MM.1S (cell line): Measurements from ENCODE around the gene RBBP8.

Experiments
- DNase-seq: peaks from one replicate; pipeline ENCODE4 v3.0.0-alpha.2; 2015
- H2AFZ ChIP-seq: fragments of 300-600 bp; sonication (generic); 2 replicates; pipeline ENCODE4 v1.6.0; 2016; ENCODE audit warnings: antibody characterized with exemption, low read length
- H3F3A ChIP-seq: fragments of 300-600 bp; sonication (generic); 2 replicates; pipeline ENCODE4 v1.6.1; 2016; ENCODE audit warnings: mild to moderate bottlenecking, antibody characterized with exemption, low read length, moderate library complexity, mixed read lengths; ENCODE audit not compliant: insufficient read depth
- H3K27ac ChIP-seq: fragments of 300-600 bp; sonication (generic); 2 replicates; pipeline ENCODE4 v1.5.1; 2016; ENCODE audit warnings: mild to moderate bottlenecking, low read length
- H3K27me3 ChIP-seq: fragments of 300-600 bp; sonication (generic); replicated peaks from 2 replicates; pipeline ENCODE4 v1.6.0; 2016; ENCODE audit warnings: low read length; ENCODE audit not compliant: insufficient read depth
- H3K36me3 ChIP-seq: fragments of 300-600 bp; sonication (generic); replicated peaks from 2 replicates; pipeline ENCODE4 v1.6.1; 2016; ENCODE audit warnings: mild to moderate bottlenecking, low read length, mixed read lengths; ENCODE audit not compliant: insufficient read depth
- H3K4me1 ChIP-seq: fragments of 300-600 bp; sonication (generic); 2 replicates; pipeline ENCODE4 v1.6.1; 2016; ENCODE audit warnings: low read length, mixed read lengths
- H3K4me2 ChIP-seq: fragments of 300-600 bp; sonication (generic); 2 replicates; pipeline ENCODE4 v1.6.0; 2016; ENCODE audit warnings: low read depth, low read length
- H3K4me3 ChIP-seq: fragments of 300-600 bp; sonication (generic); 2 replicates; pipeline ENCODE4 v1.5.1; 2016; ENCODE audit warnings: low read length, mixed read lengths
- H3K79me2 ChIP-seq: fragments of 300-600 bp; sonication (generic); 2 replicates; pipeline ENCODE4 v1.6.1; 2016; ENCODE audit warnings: mixed run types, low read length, mixed read lengths
- H3K9ac ChIP-seq: fragments of 300-600 bp; sonication (generic); 2 replicates; pipeline ENCODE4 v1.6.1; 2016; ENCODE audit warnings: low read length, mixed read lengths
- H3K9me2 ChIP-seq: fragments of 300-600 bp; sonication (generic); replicated peaks from 2 replicates; pipeline ENCODE4 v1.6.1; 2016; ENCODE audit warnings: mild to moderate bottlenecking, low read length, mixed read lengths; ENCODE audit not compliant: insufficient read depth
- H3K9me3 ChIP-seq: fragments of 300-600 bp; sonication (generic); replicated peaks from 2 replicates; pipeline ENCODE4 v1.6.1; 2016; ENCODE audit warnings: mild to moderate bottlenecking, low read length, mixed read lengths; ENCODE audit not compliant: insufficient read depth
- H4K20me1 ChIP-seq: fragments of 300-600 bp; sonication (generic); 2 replicates; pipeline ENCODE4 v1.6.1; 2016; ENCODE audit warnings: mild to moderate bottlenecking, low read length, moderate library complexity, mixed read lengths; ENCODE audit not compliant: insufficient read depth
- EZH2 ChIP-seq: fragments of 300-600 bp; sonication (generic); optimal IDR thresholded peaks from 2 replicates; pipeline ENCODE3; 2017; ENCODE audit warnings: low read depth, mild to moderate bottlenecking, antibody characterized with exemption, low read length, mixed read lengths
- EZH2phosphoT487 ChIP-seq: fragments of 300-600 bp; sonication (generic); IDR thresholded peaks from 2 replicates; pipeline ENCODE4 v1.6.1; 2018; ENCODE audit warnings: antibody characterized with exemption, low read length
- TF ChIP-seq, protein P1 (sequence below): fragments of 300-600 bp; sonication (generic); IDR thresholded peaks from 2 replicates; pipeline ENCODE4 v1.5.1; 2016; ENCODE audit warnings: antibody characterized with exemption, low read length, mixed read lengths

The RBBP8 gene

GRCh38 chr18:22915337-22915736 is 17.8 kb upstream of the RBBP8 start:
- Histone ChIP-seq H3K4me3 (no peak overlapping the region), H3K36me3 (no peaks in the 10 kb centered on the region), H3K27me3 (no peaks in the 10 kb centered on the region), H3K9me2 (no peaks in the 10 kb centered on the region), H3K9me3 (no peaks in the 10 kb centered on the region), H3K4me2 (no peak overlapping the region), H3F3A (no peaks in the 10 kb centered on the region), H3K79me2 (no peaks in the 10 kb centered on the region), H3K9ac (no peak overlapping the region), H4K20me1 (no peaks in the 10 kb centered on the region), H3K4me1 (no peaks in the 10 kb centered on the region), H2AFZ (no peak overlapping the region), H3K27ac (no peak overlapping the region)
- no peak for DNase-seq
- no peak for TF ChIP-seq EZH2phosphoT487
- TF ChIP-seq EZH2 = no peak
- TF ChIP-seq, protein P1, sequence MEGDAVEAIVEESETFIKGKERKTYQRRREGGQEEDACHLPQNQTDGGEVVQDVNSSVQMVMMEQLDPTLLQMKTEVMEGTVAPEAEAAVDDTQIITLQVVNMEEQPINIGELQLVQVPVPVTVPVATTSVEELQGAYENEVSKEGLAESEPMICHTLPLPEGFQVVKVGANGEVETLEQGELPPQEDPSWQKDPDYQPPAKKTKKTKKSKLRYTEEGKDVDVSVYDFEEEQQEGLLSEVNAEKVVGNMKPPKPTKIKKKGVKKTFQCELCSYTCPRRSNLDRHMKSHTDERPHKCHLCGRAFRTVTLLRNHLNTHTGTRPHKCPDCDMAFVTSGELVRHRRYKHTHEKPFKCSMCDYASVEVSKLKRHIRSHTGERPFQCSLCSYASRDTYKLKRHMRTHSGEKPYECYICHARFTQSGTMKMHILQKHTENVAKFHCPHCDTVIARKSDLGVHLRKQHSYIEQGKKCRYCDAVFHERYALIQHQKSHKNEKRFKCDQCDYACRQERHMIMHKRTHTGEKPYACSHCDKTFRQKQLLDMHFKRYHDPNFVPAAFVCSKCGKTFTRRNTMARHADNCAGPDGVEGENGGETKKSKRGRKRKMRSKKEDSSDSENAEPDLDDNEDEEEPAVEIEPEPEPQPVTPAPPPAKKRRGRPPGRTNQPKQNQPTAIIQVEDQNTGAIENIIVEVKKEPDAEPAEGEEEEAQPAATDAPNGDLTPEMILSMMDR = no peak

DNA sequence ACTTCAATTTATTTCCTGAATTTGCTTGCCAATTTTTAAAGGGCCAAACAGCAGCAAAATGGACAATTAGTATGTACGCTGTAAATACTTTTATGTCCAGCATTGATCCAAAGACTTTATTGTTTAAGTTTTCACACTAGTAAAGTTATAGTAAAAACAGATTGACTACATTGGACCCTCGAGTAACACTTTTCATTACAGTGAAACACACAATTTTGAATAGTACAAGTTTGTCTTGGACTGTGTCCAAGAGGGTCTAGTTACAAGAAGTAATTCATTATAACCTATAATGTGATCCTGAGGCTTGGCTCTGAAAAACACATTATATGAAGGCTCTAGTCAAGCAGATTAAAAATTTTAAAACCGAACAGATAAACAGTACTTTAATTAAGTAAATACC is 11.4 kb upstream of the RBBP8 start:
- no peaks in the 10 kb centered on the region for H3K27me3 ChIP-seq
- H3K4me2 ChIP-seq = no peak overlapping the region

DNA sequence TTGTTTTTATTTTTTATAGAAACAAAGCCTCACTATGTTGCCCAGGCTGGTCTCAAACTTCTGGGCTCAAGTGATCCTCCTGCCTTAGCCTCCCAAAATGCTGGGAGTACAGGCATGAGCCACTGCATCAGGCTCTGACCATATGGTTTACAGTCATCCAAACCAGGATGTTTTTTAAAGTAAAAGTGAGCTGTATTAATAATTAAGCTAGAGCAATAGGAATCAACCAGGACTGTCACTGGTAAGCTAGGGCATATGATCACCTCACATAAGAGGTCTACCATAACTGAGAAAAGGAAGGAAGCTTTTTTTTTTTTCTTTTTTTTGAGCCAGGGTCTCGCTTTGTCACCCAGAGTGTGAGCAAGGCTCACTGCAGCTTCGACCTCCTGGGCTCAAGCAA is 8.5 kb upstream of the RBBP8 start:
- Histone ChIP-seq H2AFZ (no peak overlapping the region), H3K36me3 (no peaks in the 10 kb centered on the region), H3K4me1 (0 out of 2 replicates have a peak, but pooled peaks cover 2% of the 10 kb centered on the region), H4K20me1 (no peaks in the 10 kb centered on the region), H3K4me3 (no peak overlapping the region), H3K9me3 (no peaks in the 10 kb centered on the region), H3K9me2 (no peaks in the 10 kb centered on the region), H3K79me2 (no peaks in the 10 kb centered on the region), H3K9ac (no peak overlapping the region), H3K27ac (no peak overlapping the region), H3K27me3 (no peaks in the 10 kb centered on the region), H3F3A (peaks cover 1% of the 10 kb centered on the region), H3K4me2 (no peak overlapping the region)
- no peak for DNase-seq
- no peak for TF ChIP-seq EZH2phosphoT487

More for the DNA sequence above, 11.4 kb upstream of the RBBP8 start:
- no peaks in the 10 kb centered on the region for H3K9me2 ChIP-seq
- no peaks in the 10 kb centered on the region for H3K9me3 ChIP-seq
- no peaks in the 10 kb centered on the region for H4K20me1 ChIP-seq
- H2AFZ ChIP-seq = no peak overlapping the region
- H3F3A ChIP-seq = no peaks in the 10 kb centered on the region
- no peaks in the 10 kb centered on the region for H3K79me2 ChIP-seq
- H3K36me3 ChIP-seq = no peaks in the 10 kb centered on the region
- H3K4me1 ChIP-seq = no peaks in the 10 kb centered on the region
- DNase-seq = no peak
- no peak overlapping the region for H3K9ac ChIP-seq
- no peak for TF ChIP-seq EZH2
- TF ChIP-seq EZH2phosphoT487 = no peak
- TF ChIP-seq, protein P1 = no peak
- H3K27ac ChIP-seq = no peak overlapping the region
- no peak overlapping the region for H3K4me3 ChIP-seq

DNA sequence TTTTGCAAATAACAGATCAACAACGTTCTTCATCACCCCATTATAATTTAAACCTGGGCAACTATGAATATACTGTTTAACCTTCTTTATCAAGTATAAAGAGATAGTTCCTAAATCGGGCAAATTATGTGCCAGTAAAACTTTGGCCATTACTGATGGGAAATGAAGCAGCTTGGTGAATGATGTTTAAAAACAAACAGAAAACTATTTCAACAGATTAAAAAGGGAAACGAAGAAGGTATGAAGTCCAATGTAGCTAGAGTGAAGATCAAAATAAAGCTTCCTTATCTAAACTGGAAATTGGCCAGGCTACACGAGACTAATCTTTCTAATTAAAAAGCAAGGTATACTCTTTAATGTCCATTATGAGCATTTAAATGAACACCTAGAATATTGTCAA is 6.7 kb upstream of the RBBP8 start:
- Histone ChIP-seq H3K4me3 (no peak overlapping the region), H3K9ac (no peak overlapping the region), H3F3A (peaks cover 6% of the 10 kb centered on the region), H4K20me1 (no peaks in the 10 kb centered on the region), H3K9me3 (no peaks in the 10 kb centered on the region), H3K27ac (no peak overlapping the region), H3K27me3 (no peaks in the 10 kb centered on the region), H3K9me2 (no peaks in the 10 kb centered on the region), H3K4me1 (peaks cover 11% of the 10 kb centered on the region), H3K79me2 (no peaks in the 10 kb centered on the region), H3K36me3 (no peaks in the 10 kb centered on the region), H2AFZ (no peak overlapping the region), H3K4me2 (no peak overlapping the region)
- DNase-seq = no peak
- TF ChIP-seq, protein P1 = no peak
- TF ChIP-seq EZH2 = no peak
- TF ChIP-seq EZH2phosphoT487 = no peak
